GM12801 (cell line): ENCODE results near the gene CACNA1I.

Experiments used
- TF ChIP-seq, protein P1 (sequence below): IDR thresholded peaks from one replicate; pipeline ENCODE4 v1.5.1; 2011; ENCODE audit warnings: control low read depth; ENCODE audit not compliant: insufficient read length; ENCODE audit errors: extremely low read depth

CACNA1I gene

DNA sequence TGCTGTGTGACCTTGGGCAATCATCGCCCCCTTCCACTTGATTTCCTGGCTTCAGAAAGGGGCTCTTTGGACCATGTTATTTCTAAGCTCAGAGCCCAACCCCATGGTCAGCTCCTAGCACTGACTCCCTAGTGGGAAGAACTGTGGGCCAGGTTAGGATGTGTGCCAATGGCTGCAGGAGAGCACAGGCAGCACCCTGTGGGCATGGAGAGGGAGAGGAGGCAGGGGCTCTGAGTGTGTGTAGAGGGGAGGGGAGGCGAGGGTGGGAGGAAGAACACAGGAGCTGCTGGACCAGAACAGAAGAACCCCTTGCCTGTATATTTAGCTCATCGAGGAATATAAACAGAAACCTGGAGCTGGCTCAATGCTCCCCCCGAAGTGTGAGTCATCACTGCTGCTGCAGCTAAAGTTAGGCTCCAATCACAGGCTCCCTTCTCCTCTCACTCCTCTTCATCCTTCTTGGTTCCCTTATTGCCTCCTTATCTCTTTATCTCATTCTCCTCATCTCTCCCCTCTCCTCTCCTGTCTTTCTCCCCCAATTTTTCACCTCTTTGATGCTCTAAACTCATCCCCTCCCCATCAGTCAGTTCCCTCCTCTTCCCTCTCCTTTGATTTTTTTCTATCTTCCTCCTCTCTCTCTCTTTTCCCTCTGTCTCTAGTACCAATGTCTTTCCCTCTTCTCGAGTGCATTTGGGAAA is 23.5 kb upstream of the CACNA1I start:
- TF ChIP-seq, protein P1, sequence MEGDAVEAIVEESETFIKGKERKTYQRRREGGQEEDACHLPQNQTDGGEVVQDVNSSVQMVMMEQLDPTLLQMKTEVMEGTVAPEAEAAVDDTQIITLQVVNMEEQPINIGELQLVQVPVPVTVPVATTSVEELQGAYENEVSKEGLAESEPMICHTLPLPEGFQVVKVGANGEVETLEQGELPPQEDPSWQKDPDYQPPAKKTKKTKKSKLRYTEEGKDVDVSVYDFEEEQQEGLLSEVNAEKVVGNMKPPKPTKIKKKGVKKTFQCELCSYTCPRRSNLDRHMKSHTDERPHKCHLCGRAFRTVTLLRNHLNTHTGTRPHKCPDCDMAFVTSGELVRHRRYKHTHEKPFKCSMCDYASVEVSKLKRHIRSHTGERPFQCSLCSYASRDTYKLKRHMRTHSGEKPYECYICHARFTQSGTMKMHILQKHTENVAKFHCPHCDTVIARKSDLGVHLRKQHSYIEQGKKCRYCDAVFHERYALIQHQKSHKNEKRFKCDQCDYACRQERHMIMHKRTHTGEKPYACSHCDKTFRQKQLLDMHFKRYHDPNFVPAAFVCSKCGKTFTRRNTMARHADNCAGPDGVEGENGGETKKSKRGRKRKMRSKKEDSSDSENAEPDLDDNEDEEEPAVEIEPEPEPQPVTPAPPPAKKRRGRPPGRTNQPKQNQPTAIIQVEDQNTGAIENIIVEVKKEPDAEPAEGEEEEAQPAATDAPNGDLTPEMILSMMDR = no peak

DNA sequence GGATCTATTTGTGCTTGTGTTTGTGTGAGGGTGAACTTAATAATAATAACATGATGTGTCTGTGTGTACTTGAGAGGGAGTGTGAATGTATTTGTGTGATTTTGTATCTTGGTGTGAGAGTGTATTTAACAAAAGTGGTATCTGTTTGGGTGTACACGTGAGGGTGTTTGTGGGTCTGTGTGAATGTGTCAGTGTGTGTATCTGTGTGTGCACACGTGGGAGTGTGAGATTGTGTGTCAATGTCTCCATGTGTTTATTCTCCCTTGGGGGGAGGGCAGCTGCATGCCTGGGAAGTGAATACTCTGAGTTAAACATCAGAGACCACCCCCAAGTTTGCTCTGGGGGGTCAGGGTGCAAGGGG is 23.0 kb upstream of the CACNA1I start:
- TF ChIP-seq, protein P1 = no peak

GRCh38 chr22:39553429-39553828 is 17.1 kb upstream of the CACNA1I start:
- TF ChIP-seq, protein P1 = no peak

DNA sequence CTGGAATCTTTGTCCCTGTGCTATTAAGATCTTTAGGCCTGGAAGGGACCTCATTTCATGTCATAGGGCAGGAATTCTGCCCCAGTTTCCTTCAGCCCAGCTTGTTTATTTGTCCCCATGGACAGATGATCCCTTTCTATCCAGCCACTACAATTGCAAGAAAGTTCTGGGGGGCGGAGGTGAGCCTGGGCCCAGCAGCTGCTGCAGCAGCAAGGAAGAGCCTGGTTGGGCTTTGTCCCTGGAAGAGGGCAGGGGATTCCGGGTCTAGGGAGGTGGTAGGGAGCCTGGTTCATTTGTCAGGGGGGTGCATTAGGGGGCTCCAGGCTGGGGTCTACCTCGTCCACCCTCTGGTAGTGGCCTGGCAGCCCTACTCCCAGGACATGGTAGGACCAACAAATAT is 16.4 kb upstream of the CACNA1I start:
- TF ChIP-seq, protein P1 = no peak

DNA sequence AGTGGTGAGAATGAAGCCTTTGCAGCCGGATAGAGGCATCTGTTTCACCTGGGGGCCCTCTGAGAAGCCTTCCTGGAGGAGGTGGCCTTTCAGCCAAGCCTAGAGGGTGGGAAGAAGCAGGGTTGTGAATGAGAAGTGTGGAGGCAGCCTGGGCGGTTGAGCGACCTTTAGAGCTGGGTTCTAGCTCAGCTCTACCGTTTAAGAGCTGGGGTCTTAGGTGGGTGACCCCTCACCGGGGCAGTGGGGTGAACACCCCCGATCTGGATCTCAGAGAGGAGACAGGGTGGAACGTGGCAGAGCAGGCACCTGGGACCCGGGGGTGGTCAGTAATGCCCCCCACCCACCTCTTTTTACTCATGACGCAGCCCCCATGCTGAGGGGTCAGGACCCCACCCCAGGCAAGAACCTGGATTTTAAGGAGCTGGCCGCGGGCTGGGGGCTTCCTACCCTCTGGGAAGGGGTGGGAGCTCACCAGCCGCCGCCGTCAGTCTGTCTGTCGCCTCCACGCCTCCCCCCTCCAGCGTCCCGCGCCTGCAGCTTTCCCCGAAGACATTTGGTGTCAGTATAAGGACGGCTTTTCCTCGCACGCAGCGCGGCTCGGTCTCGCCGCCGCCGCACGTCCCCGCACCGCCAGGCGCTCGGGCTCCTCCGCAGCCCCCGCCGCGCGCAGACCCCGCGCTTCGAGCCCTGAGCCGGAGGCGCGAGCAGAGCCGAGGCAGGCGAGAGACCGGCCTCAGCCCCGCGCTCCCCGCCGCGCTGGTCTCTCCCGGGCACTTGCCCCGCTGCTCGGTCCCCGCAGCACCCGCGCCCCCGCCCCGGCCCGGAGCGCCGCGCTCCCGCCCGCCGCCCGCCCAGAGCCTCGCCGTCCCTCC is 13.3 kb upstream of the CACNA1I start:
- TF ChIP-seq, protein P1 = no peak

- TF ChIP-seq, protein P1 = no peak
These were observed 12.3 kb upstream of the CACNA1I start for GRCh38 chr22:39558254-39558727.

- TF ChIP-seq, protein P1 = no peak
These were observed 11.6 kb upstream of the CACNA1I start for GRCh38 chr22:39558950-39559349.
